OCI-LY3 (cell line): Measurements from ENCODE around the gene C8B.

Experiments
- H2AFZ ChIP-seq: fragments of 200-600, 300-600 bp; shearing (Covaris generic); 2 replicates; pipeline ENCODE4 v1.6.0; 2014; ENCODE audit warnings: antibody characterized with exemption, low read depth, low read length
- H3K27ac ChIP-seq: fragments of 200-600, 300-600 bp; sonication (generic); 2 replicates; pipeline ENCODE4 v1.5.1; 2014; ENCODE audit warnings: mild to moderate bottlenecking, low read length, moderate library complexity, mixed read lengths
- H3K27me3 ChIP-seq: fragments of 200-600, 300-600 bp; sonication (generic); 2 replicates; pipeline ENCODE4 v1.6.1; 2014; ENCODE audit warnings: low read depth, low read length, mixed read lengths
- H3K36me3 ChIP-seq: fragments of 200-600, 300-600 bp; sonication (generic); replicated peaks from 2 replicates; pipeline ENCODE3; 2014; ENCODE audit warnings: low read depth, low read length, mixed read lengths
- H3K4me1 ChIP-seq: fragments of 300-600, 200-600 bp; sonication (generic); 2 replicates; pipeline ENCODE4 v1.6.1; 2014; ENCODE audit warnings: low read length, mixed read lengths
- H3K4me2 ChIP-seq: fragments of 200-600, 300-600 bp; sonication (generic); 2 replicates; pipeline ENCODE4 v1.6.1; 2014; ENCODE audit warnings: low read length, mixed read lengths
- H3K4me3 ChIP-seq: fragments of 300-600, 200-600 bp; sonication (generic); 2 replicates; pipeline ENCODE4 v1.5.1; 2014; ENCODE audit warnings: antibody characterized with exemption, mild to moderate bottlenecking, low read length, moderate library complexity
- H3K79me2 ChIP-seq: fragments of 300-600, 200-600 bp; shearing (Covaris generic); 2 replicates; pipeline ENCODE4 v1.6.1; 2014; ENCODE audit warnings: mild to moderate bottlenecking, low read length, mixed read lengths
- H3K9ac ChIP-seq: fragments of 300-600, 200-600 bp; shearing (Covaris generic); 2 replicates; pipeline ENCODE4 v1.6.0; 2014; ENCODE audit warnings: mild to moderate bottlenecking, low read length, moderate library complexity
- H3K9me3 ChIP-seq: fragments of 200-600, 300-600 bp; shearing (Covaris generic); 2 replicates; pipeline ENCODE4 v1.6.1; 2014; ENCODE audit warnings: low read length, mixed read lengths; ENCODE audit not compliant: insufficient read depth
- H4K20me1 ChIP-seq: fragments of 200-600, 300-600 bp; sonication (generic); 2 replicates; pipeline ENCODE4 v1.6.1; 2016; ENCODE audit warnings: low read length, mixed read lengths; ENCODE audit not compliant: insufficient read depth
- CTCF ChIP-seq: fragments of 200-600, 300-600 bp; sonication (generic); IDR thresholded peaks from 2 replicates; pipeline ENCODE4 v1.5.1; 2014; ENCODE audit warnings: antibody characterized with exemption, low read length, low read depth
- EZH2phosphoT487 ChIP-seq: fragments of 200-600 bp; shearing (Covaris generic); IDR thresholded peaks from 2 replicates; pipeline ENCODE4 v1.6.1; 2018; ENCODE audit warnings: antibody characterized with exemption, mixed run types, low read depth

Gene C8B

DNA sequence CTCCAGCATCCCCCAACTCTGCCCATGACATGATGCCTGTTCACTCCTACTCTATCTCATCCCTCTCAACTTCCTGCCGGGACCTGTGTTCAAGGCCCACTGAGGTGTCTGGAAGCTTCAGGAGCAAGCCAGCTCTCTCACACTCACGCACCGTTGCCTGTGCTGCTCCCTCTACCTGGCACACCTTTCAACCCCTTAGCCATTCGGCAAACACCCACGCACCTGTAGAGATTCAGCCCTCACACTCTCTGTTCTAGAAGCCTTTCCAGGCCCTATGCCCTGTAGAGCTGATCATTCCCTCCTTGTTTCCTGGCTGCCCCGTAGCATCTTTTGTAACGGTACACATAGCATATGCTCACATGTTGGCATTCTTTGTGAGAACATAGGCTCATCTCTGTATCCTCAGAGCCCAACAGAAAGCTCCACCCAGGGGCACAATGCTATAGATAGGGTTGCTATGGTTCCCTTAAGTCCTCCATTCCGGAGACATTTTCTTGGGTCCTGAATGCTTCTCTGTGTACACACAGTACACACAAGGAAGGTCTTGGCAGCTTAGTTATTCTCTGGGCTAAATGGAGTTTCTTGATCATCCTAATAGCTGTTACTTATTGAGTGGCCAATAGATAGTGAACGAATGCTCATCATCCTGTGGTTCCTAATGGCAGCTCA lies 1.3 kb downstream of the C8B start:
- H4K20me1 ChIP-seq, result no peaks in the 10 kb centered on the region
- H2AFZ ChIP-seq, result no peak overlapping the region
- no peaks in the 10 kb centered on the region for H3K36me3 ChIP-seq
- no peak for TF ChIP-seq CTCF
- no peak for TF ChIP-seq EZH2phosphoT487
- H3K4me1 ChIP-seq, result no peaks in the 10 kb centered on the region
- H3K4me2 ChIP-seq, result no peak overlapping the region
- no peaks in the 10 kb centered on the region for H3K79me2 ChIP-seq
- no peaks in the 10 kb centered on the region for H3K9me3 ChIP-seq
- H3K4me3 ChIP-seq, result no peak overlapping the region
- no peak overlapping the region for H3K9ac ChIP-seq
- no peaks in the 10 kb centered on the region for H3K27me3 ChIP-seq
- H3K27ac ChIP-seq, result no peak overlapping the region

DNA sequence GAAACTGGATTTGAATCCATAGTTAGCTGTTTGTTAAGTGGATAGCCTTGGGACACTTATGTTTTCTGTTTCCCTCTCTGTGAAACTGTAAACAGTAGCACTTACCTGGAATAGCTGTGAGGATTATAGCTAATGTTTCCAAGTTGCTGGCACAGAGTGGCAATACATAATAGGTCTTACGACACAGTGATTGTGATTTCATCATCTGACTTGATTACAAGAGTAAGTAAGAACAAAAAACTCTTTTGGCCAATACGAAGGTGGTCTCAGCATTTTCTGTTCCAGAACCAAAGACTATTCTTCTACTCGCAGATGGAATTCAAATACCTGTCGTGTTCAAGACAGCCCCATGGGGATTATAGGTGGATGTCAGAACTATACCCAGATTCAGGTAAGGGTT lies 2.1 kb downstream of the C8B start:
- Histone ChIP-seq H3K27ac (no peak overlapping the region), H3K4me2 (no peak overlapping the region), H3K4me3 (no peak overlapping the region), H2AFZ (no peak overlapping the region), H3K4me1 (no peaks in the 10 kb centered on the region), H4K20me1 (no peaks in the 10 kb centered on the region), H3K9me3 (no peaks in the 10 kb centered on the region), H3K9ac (no peak overlapping the region), H3K36me3 (no peaks in the 10 kb centered on the region), H3K27me3 (no peaks in the 10 kb centered on the region), H3K79me2 (no peaks in the 10 kb centered on the region)
- no peak for TF ChIP-seq EZH2phosphoT487
- TF ChIP-seq CTCF, result no peak

DNA sequence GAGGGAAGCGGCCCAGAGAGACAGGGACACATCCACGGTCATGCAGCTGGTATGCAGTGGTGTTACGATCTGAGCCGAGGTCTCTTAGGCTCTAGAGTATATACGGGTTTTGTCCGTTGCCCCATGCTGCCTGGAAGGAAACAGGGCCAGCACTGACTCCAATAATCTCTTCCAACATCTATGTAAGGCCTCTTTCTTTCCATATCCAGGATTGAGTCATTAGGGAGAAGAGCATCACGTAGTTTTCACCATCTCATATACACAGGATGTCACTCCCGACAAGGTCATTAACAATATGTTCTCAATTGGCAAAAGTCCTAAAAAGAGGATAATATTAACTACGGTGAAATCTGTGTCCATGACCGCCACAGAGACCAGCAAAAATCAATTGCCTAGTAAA lies 4.4 kb downstream of the C8B start:
- Histone ChIP-seq H3K4me1 (no peaks in the 10 kb centered on the region), H3K9ac (no peak overlapping the region), H3K4me3 (no peak overlapping the region), H2AFZ (no peak overlapping the region), H3K27ac (no peak overlapping the region), H3K4me2 (no peak overlapping the region), H3K9me3 (no peaks in the 10 kb centered on the region), H4K20me1 (no peaks in the 10 kb centered on the region), H3K36me3 (no peaks in the 10 kb centered on the region), H3K27me3 (no peaks in the 10 kb centered on the region), H3K79me2 (no peaks in the 10 kb centered on the region)
- TF ChIP-seq EZH2phosphoT487 (no peak), CTCF (no peak)

DNA sequence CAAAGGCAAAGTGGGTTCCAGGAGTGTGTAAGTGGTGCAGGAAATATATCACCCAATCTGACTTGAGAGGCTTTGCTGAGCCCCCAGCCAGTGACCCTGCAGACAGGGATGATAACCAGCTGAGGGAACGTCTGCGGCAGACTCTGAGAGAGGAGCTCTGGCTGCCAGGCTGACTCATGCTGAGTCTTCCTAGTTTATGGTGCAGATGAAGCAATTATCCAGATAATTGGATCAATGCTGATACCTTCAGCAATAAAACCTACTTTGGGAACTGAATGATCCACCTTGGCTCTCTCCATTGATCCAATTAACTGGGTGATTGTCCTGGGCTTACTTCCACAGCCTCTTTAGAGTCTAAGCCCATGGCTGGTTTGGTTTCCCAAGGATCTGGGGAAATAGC lies 7.3 kb downstream of the C8B start:
- H3K9ac ChIP-seq, result no peak overlapping the region
- TF ChIP-seq EZH2phosphoT487, result no peak
- TF ChIP-seq CTCF, result no peak
- no peaks in the 10 kb centered on the region for H3K4me1 ChIP-seq
- H4K20me1 ChIP-seq, result no peaks in the 10 kb centered on the region
- no peak overlapping the region for H2AFZ ChIP-seq
- no peak overlapping the region for H3K27ac ChIP-seq
- no peaks in the 10 kb centered on the region for H3K79me2 ChIP-seq
- no peak overlapping the region for H3K4me3 ChIP-seq
- no peak overlapping the region for H3K4me2 ChIP-seq
- H3K36me3 ChIP-seq, result no peaks in the 10 kb centered on the region
- no peaks in the 10 kb centered on the region for H3K9me3 ChIP-seq
- no peaks in the 10 kb centered on the region for H3K27me3 ChIP-seq
